Activated naive CD8-positive, alpha-beta T cell treated with anti-CD3 and anti-CD28 coated beads, Interleukin-2, amount 50 U/mL, for 16 hours (primary cell): Measurements from ENCODE around the gene AUNIP.
"Not testable (repeated sequence)": the region's sequence is repeated elsewhere in the genome, so short reads cannot be mapped to it uniquely, and the experiment has no call there.

Experiments
- DNase-seq: peaks from one replicate; pipeline ENCODE4 v3.0.0-alpha.2; 2020; ENCODE audit warnings: low read depth, low spot score

Gene AUNIP

DNA sequence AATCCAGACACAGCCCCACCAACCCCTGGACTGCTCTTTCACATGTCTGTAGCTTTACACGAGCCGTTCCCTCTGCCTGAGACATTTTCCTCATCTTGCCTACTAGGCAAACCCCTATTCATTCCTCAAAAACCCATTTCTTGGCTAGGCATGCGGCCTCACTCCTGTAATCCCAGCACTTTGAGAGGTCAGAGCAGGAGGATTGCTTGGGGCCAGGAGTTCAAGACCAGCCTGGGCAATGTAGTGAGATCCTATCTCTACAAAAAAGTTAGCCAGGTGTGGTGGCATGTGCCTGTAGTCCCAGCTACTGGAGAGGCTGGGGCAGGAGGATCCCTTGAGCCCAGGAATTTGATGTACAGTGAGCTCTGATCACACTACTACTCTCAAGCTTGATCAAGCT, 5.2 kb upstream of the AUNIP start:
- DNase-seq, result no peak

DNA sequence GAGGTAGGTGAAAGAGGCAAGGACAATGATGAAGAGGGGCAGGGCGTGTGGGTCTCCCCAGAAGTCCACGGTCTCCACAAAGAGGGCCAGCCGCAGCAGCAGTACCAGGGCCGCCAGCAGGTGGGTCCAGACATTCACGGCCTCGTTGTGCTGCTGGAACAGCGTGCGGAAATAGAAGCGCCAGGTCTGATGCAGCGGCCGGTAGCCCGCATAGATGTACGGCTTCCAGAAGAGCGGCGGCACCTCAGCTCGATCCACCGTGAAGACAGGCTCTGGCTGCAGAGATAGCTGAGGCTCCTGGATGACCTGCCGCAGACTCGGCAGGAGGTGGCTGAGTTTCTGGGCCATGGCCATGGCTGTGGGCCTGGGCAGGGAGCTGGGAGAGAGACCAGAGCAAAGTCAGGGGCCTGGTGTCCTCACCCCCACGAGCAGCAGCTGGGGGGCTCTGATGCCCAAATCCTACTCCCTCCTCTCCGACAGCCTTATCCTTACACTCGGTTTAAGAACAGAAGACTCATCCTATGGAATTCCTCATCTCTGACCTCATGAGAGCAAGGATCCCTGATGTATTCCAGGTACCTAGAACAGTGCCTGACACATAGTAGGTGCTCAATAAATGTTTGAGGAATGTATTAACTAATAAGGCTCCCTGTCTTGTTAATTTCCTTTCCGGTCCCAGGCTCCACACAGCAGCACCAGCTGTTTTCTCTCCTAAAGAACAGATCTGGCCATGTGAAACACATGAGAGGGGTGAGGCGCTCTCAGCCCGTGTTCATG, 4.4 kb upstream of the AUNIP start:
- DNase-seq, result no peak

DNA sequence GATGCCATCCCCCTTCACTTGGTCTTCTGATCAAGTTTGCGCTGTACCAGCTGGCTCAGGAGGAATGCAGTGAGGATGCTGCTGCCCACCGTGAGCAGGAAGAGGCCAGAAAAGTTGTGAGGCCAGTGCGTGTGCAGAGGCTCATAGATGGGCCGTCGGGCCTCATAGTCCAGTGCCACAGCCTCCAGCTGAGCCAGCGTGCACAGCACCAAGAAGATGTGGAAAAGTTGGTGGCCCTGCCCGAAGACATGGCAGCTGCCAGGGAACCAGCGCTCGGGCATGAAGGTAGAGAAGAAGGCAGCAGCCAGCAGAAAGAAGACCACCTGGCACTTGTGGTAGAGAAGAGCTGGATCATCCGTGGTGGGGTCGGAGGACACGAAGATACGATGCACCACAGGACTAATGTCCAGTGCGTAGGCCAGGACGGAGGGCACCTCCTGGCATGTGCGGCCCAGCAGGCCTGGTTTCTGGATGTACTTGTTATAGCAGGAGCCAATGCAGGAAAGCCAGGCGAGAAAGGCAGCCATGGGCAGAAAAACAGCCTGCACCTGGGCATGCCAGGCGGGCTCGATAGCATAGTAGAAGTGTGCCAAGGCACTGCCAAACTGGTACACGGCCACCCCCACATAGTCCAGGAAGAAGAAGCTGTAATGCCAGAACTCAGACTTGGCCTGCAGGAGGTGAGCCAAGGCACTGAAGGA, 3.7 kb upstream of the AUNIP start:
- no peak for DNase-seq

DNA sequence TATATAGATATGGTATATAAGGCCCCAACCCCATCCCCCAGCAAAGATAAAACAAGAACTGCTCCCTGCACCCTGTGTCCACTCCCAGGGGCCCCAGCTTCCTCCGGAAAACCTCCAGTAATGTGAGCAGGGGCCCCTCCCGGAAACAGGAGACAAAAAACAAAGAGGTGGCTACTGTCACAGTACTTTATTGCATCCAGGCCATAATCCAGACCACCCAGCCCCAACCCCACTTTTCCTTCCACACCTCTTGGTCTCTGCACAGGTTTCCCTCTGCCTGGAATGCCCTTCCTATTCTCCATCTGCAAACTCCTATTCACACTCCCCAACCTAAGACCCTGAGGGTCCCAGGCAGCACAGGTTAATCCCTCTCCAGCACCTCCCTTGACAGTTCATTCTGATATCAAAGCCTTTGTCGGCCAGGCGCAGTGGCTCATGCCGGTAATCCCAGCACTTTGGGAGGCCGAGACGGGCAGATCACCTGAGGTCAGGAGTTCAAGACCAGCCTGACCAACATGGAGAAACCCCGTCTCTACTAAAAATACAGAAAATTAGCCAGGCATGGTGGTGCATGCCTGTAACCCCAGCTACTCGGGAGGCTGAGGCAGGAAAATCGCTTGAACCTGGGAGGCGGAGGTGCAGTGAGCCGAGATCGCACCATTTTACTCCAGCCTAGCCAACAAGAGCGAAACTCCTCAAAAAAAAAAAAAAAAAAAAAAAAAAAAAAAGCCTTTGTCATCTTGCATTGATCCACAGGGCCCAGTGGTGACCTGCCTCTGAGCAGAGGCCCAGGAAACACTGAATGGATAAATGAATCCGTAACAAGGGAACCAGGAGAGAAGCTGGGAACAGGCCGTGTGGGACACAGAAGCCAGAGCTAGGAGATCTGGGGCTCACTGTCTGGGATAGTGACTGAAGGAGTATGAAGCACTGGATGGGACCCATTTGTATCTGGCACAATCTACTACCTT, 2.3 kb upstream of the AUNIP start:
- DNase-seq, result no peak

DNA sequence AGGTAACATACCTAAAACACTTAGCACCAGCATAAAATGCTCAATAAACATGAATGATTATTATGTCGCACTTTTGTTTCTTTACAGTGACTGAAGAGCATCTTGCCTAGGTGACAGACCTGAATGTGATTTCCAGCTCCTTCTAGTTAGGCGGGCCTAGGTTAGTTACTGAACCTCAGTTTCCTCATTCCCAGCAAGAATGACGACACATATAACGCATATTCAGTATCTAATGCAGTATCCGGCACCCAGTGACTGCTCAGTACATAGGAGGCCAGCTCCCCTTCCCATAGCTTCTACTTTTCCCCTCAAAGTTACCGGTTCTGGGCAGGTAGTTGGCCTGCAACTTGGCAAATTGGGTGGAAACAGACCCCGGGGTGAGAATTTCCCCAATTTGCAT, 763 bp downstream of the AUNIP start:
- no peak for DNase-seq

DNA sequence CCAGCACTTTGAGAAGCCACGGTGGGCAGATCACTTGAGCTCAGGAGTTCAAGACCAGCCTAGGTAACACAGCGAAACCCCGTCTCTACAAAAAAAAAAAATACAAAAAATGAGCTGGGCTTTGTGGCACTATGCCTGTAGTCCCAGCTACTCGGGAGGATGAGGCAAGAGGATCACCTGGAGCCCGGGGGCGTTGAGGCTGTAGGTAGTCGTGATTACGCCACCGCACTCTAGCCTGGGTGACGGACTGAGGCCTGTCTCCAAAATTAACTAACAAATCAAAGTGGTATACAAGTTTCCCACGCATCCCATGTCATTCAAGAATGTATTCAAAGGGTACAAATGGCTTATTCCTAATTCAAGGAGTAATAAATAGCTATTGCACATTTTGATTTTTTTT, 2.4 kb downstream of the AUNIP start:
- DNase-seq, result no peak

DNA sequence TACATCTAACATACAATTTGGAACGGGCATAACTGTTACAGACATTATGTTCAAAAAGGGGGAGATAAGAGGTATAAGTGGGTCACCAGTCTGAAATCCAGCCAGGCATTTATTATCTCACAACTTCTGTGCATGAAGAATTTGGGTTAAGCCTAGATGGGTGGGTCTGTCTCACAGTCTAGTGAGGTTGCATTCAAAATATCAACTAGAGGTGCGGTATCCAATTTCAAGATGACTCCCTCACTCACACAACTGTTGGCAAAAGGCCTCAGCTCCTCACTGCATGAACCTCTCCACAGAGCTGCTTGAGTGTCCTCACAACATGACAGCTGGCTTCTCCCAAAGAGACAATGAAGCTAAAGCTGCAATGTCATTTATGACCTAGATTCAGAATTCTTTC, 4.7 kb downstream of the AUNIP start:
- DNase-seq, result no peak

DNA sequence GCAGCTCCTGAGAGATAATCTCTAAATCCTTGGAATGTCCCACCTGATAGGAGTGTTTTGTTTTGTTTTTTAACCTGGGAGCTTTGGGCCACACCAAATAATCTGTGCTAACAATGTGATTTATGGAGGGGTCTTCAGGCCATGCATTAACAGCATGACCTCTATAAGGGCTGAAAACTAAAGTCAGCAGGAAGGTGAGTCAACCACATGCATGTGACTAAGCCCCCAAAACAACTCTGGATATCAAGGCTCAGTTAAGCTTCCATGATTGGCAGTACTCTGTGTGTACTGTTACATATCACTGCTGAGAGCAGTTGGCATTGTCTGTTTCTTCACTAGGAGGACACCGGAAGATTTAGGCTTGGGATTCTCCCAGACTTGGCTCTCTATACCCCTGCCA, 10.7 kb downstream of the AUNIP start:
- no peak for DNase-seq

DNA sequence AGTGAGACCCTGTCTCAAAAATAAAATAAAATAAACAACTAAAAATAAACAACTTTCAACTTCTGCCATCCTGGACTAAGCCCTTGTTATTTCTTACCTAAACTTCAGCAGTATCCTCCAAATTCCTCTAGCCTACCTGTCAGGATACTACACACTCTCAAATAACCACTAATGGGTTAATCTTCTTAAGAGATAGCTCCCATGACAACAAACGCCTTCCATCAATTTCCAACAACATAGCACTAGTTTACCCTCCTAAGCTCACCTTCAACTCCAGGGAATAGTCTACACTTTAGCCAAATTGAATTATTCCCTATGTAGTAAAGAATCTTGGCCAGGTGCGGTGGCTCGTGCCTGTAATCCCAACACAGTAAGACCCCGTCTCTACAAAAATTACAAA, 11.3 kb downstream of the AUNIP start:
- no peak for DNase-seq

DNA sequence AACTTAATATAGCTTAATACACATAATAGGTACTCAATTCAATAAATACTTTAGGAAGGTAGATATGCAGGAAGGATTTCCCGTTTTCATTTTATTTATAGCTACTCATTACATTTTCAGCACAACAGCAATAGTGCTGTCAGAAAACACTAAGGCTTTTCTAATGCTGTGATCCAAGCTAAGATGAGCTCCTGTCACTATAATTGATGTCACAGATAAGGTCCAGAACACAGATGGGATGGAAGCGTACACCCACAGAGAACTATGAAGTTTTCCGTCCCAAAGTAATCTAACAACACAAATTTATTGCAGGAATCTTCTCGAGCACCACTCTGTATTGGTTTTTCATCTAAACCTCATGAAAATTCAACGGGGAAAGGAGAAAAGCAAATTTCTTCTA, 13.6 kb downstream of the AUNIP start:
- no peak for DNase-seq

DNA sequence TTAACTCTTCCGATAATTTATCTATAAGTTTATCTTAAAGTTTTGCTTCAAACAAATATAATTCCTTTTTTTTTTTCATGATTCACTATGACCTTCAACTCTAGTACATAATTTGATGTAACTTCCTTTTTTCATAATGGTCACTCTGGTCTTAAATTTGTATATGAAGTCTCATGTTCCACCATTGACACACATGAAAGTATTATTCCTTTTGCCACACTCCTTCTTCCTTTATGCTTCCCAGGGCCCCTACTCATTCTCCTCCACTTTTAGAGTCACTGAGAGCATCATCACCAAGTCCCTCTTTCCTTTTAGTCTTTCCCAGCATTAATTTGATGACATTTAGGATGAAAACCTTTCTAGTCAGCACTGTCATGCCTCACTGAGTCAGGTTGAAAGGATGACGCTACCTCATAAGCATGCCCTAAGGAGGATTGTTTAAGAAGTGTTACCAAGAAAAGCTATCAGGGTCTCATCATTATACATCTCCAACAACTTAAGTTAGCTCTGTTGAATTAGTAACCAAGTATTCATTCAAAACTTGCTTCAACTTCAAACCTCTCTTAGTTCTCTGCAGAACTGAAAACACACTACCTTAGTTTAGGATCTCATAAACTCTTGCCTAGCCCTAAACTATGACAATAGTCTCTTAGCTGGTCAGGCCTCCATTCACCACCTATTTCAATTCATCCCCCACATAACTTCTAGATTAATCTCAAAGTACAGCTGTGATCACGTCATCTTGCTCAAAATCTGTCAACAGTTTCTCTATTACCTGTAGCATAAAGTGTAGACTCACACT, 14.5 kb downstream of the AUNIP start:
- DNase-seq, result no peak

DNA sequence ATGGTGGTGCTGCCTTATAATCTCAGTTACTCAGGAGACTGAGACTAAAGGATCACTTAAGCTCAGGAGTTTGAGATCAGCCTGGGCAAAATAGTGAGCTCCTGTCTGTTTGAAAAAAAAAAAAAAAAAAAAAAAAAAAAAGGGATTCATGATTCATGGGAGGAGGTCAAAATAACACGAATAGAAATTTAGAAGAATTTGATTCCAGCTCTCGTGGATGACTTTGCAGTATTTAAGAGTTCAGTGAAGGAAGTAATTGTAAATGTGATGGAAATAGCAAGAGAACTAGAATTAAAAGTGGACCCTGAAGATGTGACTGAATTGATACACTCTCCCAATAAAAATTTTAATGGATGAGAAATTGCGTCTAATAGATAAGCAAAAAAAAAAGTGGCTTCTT, 15.8 kb downstream of the AUNIP start:
- no peak for DNase-seq

DNA sequence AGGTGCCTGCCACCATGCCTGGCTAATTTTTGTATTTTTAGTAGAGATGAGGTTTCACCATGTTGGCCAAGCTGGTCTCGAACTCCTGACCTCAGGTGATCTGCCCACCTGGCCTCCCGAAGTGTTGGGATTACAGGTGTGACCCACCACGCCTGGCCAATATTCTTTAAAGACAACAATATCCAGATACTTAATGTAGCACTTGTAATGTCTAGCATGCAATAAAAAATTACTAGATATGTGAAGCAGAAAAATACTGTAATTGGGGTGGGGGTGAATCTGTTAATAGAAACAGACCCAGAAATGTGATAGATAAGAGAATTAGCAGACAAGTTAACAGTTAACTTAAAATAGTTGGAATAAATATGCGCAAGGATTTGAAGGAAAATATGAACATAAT, 19.4 kb downstream of the AUNIP start:
- not testable (repeated sequence) for DNase-seq

DNA sequence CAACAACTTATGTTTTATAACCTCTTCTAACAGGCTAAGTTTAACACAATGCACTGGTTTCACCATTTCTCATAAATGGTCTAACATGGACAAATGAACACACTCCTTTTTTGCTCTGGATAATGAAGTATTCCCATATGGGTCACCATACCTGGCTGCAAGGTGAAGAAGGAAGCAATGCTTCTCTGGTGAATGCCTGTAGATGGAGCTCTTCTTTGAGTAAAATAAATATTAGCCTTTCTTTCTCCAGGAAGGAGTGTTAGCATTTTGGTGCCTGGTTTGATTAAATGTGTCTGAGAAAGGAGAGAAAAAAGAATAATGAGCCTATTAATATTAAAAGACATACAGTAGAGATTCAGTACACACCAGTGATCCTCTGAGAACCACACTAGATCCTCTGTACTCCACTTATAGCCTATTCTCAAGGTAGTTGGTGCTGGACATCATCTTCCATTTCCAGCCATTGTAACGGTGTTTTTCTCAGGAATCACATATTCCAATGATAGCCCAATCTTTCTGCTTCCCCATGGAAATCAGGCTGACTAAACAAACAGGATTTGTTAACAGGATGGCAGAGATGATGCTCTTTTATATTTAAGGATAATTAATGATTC, 21.9 kb downstream of the AUNIP start:
- DNase-seq, result no peak

DNA sequence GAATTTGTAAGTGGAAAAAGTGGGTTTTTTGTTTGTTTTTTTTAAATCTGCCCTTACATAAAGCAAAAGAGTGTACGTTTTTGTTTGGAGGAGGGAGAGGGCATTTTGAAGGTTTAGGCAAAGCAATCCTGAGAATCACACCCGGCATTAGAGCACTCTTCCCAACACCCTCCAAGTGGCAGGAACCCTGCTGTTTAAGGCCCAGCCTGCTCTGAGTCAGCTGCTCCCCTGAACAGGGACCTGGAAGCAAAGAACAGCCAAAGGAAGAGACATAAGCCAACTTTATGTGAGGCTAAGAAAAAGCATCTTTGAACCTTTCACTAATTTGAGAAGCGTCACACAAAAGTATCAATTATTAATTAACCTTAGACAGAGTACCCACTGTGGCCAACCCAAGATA, 22.6 kb downstream of the AUNIP start:
- DNase-seq, result no peak

DNA sequence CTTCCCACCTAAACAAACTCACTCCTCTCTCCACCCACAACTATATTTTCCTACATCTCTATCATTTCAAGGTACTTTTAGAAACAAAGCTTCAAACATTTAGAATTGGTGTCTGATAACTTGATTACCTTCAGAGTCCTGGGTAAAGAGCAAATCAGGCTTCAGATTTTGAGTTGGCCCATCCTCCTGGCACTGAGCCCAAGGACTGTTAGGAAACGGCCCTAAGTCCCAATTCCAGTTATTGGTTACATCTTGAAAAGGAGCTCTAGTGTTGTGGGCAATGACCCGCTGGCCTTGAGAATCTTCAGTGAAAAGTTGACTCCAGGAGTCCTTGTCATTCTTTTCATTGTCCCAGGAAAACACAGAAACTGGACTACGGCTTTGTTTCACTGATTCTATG, 24.4 kb downstream of the AUNIP start:
- no peak for DNase-seq

DNA sequence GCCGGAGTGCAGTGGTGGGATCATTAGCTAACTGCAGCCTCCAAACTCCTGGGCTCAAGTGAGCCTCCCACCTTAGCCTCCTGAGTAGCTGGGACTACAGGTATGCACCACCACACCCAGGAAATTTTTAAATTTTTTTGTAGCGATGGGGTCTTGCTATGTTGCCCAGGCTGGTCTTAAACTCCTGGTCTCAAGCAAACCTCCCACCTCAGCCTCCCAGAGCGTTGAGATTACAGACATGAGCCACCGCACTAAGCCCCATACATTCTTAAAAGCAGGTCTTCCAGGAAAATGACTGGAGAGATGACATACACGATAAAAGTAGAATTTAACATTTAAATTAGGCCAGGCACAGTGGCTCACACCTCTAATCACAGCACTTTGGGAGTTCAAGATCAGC, 26.1 kb downstream of the AUNIP start:
- no peak for DNase-seq

DNA sequence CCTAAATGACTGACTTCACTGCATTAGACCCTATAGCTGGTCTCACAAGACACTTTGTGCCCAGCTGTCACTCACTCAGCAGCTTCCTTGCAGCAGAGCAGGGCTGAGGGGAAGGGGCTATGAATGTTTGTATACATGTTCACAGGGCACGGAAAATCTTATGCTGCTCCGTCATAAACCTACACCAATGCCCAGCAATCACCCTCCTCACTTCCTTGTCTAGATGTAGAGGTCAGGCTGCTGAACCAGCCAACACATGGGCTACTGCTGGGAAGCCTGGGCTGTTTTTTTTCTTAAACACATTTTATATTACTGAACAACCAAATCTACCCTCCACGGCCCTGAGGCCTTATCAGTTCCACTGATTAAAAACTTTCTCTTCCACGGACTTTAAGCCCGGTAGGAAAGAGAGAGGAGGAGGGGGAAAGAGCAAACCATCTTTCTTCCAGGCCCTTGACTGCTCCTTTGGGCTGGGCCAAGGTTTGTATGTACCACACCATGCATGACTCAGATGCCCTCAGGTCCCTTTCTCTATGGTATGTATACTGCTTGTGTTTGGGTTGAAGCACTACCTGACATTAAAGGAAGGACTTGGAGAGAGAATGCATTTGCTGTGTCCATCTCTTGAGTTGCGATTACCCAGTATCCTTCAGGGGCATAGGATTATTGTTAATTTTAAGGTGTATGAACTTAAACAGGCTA, 26.8 kb downstream of the AUNIP start:
- DNase-seq, result no peak

DNA sequence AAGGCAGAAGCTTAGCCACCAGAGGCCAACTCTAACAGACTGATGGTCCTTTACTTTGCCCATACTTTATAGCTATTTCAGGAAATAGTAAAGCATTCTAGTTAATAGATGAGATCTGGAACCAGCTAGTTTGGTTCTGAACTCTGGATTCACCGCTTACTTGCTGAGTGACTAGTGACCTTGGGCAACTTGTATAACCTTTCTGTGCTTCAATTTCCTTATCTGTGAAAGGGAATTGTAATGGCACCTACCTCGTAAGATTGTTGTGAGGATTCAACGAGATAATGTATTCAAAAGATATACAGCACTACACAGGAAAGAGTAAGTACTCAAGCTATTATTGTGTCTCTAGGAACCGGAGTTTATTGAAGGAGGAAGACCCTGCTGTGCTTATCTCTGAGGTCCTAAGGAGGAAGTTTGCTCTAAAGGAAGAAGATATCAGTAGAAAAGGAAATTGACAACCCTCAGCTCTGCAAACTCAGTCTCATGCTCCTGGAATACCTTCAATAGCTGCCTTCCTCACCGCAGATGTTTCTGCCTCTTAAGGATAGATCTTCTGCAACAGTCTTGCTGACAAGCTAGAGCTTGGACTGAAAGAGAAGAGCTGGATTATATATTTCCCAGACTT, 27.6 kb downstream of the AUNIP start:
- DNase-seq, result no peak

DNA sequence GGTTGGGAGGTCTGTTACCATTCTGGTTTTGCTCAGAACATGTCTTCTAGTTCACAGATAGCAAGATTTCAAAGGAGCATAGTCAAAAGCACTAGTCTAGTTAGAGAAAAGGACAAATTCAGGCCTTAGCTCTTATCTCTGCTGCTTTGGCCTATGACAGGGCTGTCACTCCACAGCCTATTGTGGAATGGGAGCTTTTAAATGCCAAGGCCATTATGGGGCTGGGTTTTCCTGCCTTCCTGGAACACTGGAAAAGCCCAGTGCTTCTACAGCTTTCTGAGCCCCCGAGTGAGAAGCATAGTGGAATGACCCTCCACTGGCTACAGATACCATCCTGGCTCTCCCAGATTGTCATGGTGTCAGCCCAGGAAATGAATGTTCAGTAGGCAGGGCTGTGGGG, 30.2 kb downstream of the AUNIP start:
- no peak for DNase-seq
